BE2C (cell line): ENCODE data around the gene LNX1.

Experiments used
- DNase-seq: peaks from one replicate; pipeline ENCODE4 v3.0.0-alpha.2; 2020
- H3K27me3 ChIP-seq: fragments of 250-450 bp; sonication (Bioruptor Pico); 2 replicates; pipeline ENCODE4 v1.5.1; 2020; ENCODE audit warnings: mild to moderate bottlenecking
- H3K36me3 ChIP-seq: fragments of 250-450 bp; sonication (Bioruptor Pico); 2 replicates; pipeline ENCODE4 v1.5.1; 2020; ENCODE audit warnings: mild to moderate bottlenecking
- H3K4me1 ChIP-seq: fragments of 250-450 bp; sonication (Bioruptor Pico); 2 replicates; pipeline ENCODE4 v1.5.1; 2020
- H3K4me3 ChIP-seq: 2 replicates; pipeline ENCODE4 v1.5.1; 2011; ENCODE audit warnings: low read depth, low read length
- H3K9me3 ChIP-seq: fragments of 250-450 bp; sonication (Bioruptor Pico); 2 replicates; pipeline ENCODE4 v1.5.1; 2020
- CTCF ChIP-seq: IDR thresholded peaks from 2 replicates; pipeline ENCODE4 v1.5.1; 2012; ENCODE audit warnings: mild to moderate bottlenecking, low read depth, low read length

Gene LNX1

GRCh38 chr4:53507058-53507457 is 84.2 kb downstream of the LNX1 start:
- no peak for TF ChIP-seq CTCF
- Histone ChIP-seq H3K4me3 (no peak overlapping the region), H3K9me3 (no peaks in the 10 kb centered on the region), H3K36me3 (no peaks in the 10 kb centered on the region), H3K4me1 (no peaks in the 10 kb centered on the region), H3K27me3 (no peaks in the 10 kb centered on the region)
- no peak for DNase-seq

GRCh38 chr4:53505947-53506346 is 85.3 kb downstream of the LNX1 start:
- 0 out of 2 replicates have a peak, but pooled peaks have one; percentile 25 for TF ChIP-seq CTCF
- DNase-seq = no peak
- no peaks in the 10 kb centered on the region for H3K9me3 ChIP-seq

GRCh38 chr4:53502094-53502493 is 89.2 kb downstream of the LNX1 start:
- Histone ChIP-seq H3K36me3 (no peaks in the 10 kb centered on the region), H3K9me3 (no peaks in the 10 kb centered on the region), H3K4me1 (no peaks in the 10 kb centered on the region), H3K27me3 (no peaks in the 10 kb centered on the region), H3K4me3 (no peak overlapping the region)
- no peak for DNase-seq
- TF ChIP-seq CTCF = no peak

More at GRCh38 chr4:53505947-53506346, 85.3 kb downstream of the LNX1 start:
- H3K4me1 ChIP-seq = no peaks in the 10 kb centered on the region
- H3K27me3 ChIP-seq = no peaks in the 10 kb centered on the region
- no peaks in the 10 kb centered on the region for H3K36me3 ChIP-seq
- no peak overlapping the region for H3K4me3 ChIP-seq

- no peak for TF ChIP-seq CTCF
- no peak overlapping the region for H3K4me3 ChIP-seq
- H3K27me3 ChIP-seq = no peaks in the 10 kb centered on the region
- H3K4me1 ChIP-seq = no peaks in the 10 kb centered on the region
- H3K36me3 ChIP-seq = no peaks in the 10 kb centered on the region
- H3K9me3 ChIP-seq = no peaks in the 10 kb centered on the region
- no peak for DNase-seq
These were observed 89.7 kb downstream of the LNX1 start for GRCh38 chr4:53501561-53501960.

GRCh38 chr4:53500546-53500945 is 90.7 kb downstream of the LNX1 start:
- TF ChIP-seq CTCF = no peak
- no peaks in the 10 kb centered on the region for H3K9me3 ChIP-seq

GRCh38 chr4:53499791-53500190 is 91.5 kb downstream of the LNX1 start:
- DNase-seq = no peak
- no peaks in the 10 kb centered on the region for H3K27me3 ChIP-seq
- H3K9me3 ChIP-seq = no peaks in the 10 kb centered on the region
- no peaks in the 10 kb centered on the region for H3K4me1 ChIP-seq
- H3K4me3 ChIP-seq = no peak overlapping the region
- TF ChIP-seq CTCF = no peak
- no peaks in the 10 kb centered on the region for H3K36me3 ChIP-seq

More at GRCh38 chr4:53500546-53500945, 90.7 kb downstream of the LNX1 start:
- H3K4me1 ChIP-seq = no peaks in the 10 kb centered on the region
- H3K4me3 ChIP-seq = no peak overlapping the region
- DNase-seq = no peak
- no peaks in the 10 kb centered on the region for H3K27me3 ChIP-seq
- H3K36me3 ChIP-seq = no peaks in the 10 kb centered on the region
